Measurements from ENCODE around the gene FAF2.
"Not testable (repeated sequence)": the region's sequence is repeated elsewhere in the genome, so short reads cannot be mapped to it uniquely, and the experiment has no call there.

The FAF2 gene

DNA sequence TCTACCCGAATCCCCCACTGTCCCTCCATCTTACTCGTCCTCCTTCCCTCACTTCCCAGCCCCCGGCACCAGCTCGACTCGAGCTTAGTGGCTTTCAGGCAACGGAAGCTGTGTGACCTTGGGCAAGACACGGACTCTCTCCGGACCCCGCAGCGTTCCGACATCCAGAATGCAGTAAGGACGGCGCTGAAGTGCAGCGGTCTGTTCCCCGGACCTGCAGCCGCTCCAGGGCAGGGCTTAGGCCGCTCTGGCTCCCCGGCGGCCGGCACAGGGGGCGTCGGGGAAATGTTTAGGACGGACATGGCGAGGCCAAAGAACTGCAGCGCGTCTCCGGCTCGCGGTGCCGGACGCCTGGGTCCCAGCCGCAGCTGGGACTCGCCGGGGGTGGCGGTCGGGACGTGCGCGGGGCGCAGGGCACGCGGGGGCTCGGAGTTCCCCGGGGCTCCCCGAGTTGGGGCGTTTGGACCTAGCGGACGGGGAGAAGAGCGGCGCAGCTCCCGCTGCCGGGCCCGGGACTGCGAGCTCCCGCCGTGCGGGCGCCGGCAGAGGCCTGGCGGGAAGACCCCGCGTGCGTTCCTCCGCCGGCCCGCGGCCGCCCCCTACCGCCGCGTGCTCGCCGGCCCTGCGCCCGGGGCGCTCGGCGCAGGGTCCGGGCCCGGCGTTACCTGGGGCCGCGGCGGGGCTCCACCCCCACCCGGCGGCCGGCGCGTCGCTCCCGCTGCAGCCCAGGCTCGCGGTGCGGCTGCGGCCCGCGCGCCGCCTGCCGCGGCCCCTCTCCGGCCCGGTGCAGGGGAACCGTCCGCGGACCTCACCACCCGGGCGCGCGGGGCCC lies 94.6 kb downstream of the FAF2 start:
- DNase-seq (ENCODE audit: low read depth in 2 of 2), result no peak

DNA sequence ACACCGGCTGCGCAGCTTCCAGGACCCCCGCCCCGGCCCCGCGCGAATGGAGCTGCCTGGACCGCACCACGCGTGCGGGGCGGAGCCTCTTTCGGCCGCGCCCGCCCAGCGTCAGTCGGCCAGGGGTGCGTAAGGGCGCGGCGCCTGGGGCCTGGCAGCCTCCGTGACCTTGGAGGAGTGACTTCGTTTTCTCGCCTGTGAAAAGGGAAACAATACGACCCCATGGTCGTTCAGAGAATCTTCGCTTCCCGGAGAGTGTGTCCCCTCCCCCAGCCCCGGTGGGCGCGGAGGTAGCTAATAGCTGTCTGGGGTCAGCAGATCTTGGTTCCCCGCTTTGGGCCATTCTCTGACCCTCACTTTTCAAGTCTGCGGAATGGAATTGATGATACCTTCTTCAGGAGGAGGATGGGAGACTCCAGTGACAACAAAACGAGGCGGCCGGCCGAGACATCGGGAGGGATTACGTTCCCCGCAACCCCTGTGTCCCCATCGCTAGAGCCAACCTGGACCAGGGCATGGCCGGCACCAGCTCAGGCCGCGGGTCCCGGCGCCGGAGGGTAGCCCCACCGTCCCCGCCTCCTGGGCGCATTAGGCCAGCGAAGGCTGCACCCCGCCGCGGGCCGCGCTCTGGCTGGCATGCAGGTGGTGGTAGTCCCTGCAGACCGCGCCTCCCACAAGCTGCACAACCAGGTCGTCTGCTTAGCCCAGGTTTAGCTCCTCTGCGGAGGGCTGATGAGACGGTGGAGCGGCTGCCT lies 95.4 kb downstream of the FAF2 start:
- DNase-seq (ENCODE audit: low read depth in 2 of 2), result no peak

GRCh38 chr5:176545388-176545736 lies 97.2 kb downstream of the FAF2 start:
- DNase-seq (ENCODE audit: low read depth in 2 of 2), result no peak

- no peak for DNase-seq (ENCODE audit: low read depth in 2 of 2)
These were observed 97.7 kb downstream of the FAF2 start for GRCh38 chr5:176545737-176546509.

DNA sequence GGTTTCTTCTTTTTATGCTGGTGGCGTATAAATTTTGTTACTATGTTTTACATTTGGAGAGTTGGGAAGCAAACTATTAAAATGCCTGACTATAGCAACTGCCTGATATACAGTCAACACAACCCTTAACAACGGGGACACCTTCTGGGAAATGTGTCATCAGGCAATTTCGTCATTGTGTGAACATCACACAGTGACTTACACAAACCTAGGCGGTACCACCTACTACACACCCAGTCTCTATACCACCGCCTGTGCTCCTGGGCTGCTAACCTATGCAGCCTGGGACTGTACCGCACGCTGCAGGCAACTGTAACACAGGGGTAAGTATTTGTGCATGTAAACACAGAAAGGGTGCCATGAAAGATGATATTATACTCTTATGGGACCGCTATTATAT lies 99.6 kb downstream of the FAF2 start:
- DNase-seq (ENCODE audit: low read depth in 2 of 2), result no peak

- no peak for DNase-seq (ENCODE audit: low read depth in 2 of 2)
These were observed 100.8 kb downstream of the FAF2 start, which contains the start of gene CDHR2 for GRCh38 chr5:176548967-176549444. CDHR2 (plus strand) TSS chr5:176549342; CDS start chr5:176565353, 16,011 bp downstream.

GRCh38 chr5:176549871-176550270 lies 101.7 kb downstream of the FAF2 start:
- no peak for DNase-seq (ENCODE audit: low read depth in 2 of 2)

GRCh38 chr5:176550275-176550831 lies 102.2 kb downstream of the FAF2 start:
- no peak for DNase-seq (ENCODE audit: low read depth in 2 of 2)

DNA sequence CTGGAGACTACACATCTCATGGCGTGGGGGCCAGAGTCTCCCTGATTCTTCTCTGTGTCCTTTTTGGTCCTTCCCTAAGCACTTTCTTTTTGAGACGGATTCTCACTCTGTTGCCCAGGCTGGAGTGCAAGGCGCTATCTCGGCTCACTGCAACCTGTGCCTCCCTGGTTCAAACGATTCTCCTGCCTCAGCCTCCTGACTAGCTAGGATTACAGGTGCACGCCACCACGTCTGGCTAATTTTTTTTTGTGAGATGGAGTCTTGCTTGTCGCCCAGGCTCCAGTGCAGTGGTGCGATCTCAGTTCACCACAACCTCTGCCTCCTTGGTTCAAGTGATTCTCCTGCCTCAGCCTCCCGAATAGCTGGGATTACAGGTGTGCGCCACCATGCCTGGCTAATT lies 102.8 kb downstream of the FAF2 start:
- DNase-seq (ENCODE audit: low read depth in 2 of 2), result not testable (repeated sequence)

DNA sequence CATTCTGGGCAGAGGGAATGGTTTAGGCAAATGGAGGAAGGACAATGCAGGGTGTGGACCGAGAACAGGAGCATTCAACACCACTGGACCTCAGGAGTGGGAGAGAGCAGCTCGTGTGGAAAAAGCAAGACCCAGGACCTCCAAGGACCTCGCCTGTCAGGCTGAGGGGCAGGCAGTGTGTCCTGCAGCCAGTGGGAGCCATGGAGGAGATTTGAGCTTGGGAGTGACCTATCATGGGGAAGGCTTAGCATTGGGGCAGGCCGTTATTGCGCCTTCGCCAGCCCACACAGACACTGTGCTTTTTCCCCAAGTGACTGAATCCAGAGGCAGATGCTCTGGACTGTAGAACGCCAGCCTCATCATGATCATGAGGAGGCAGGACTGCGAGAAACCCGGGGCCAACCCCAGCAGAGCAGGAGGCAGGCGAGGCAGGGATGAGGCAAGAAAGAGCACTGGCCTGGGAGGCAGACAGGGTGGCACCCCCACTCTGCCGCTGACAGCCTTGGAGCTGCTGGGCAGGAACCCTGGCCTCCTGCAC lies 104.2 kb downstream of the FAF2 start:
- DNase-seq (ENCODE audit: low read depth in 2 of 2), result no peak

- no peak for DNase-seq (ENCODE audit: low read depth in 2 of 2)
These were observed 105.3 kb downstream of the FAF2 start for GRCh38 chr5:176553260-176554085.

GRCh38 chr5:176557846-176558245 lies 109.7 kb downstream of the FAF2 start:
- DNase-seq (ENCODE audit: low read depth in 2 of 2), result no peak

Data from fibroblast of skin of left biceps (primary cell).